GM23338 (cell line): ENCODE results near the gene DCUN1D4. TPM values are rescaled to one million over a fixed set of nuclear protein-coding genes. Genes with fewer than 3 reads are reported as not detected.

ENCODE experiments used
- ATAC-seq: fragments of 200-7000 bp; cut with Tn5 transposase; 3 replicates; pipeline ENCODE4 v1.9.1; 2020
- DNase-seq: peaks from one replicate; pipeline ENCODE4 v3.0.0-alpha.2; 2015; ENCODE audit warnings: low spot score
- H2AFZ ChIP-seq: fragments of 200-600 bp; sonication (generic); 2 replicates; pipeline ENCODE4 v1.8.0; 2016; ENCODE audit warnings: antibody characterized with exemption, mild to moderate bottlenecking, moderate library complexity
- H3F3A ChIP-seq: fragments of 200-600 bp; sonication (generic); replicated peaks from 2 replicates; pipeline ENCODE4 v1.8.0; 2017; ENCODE audit warnings: antibody characterized with exemption, mixed run types, low read depth
- H3K27ac ChIP-seq: fragments of 200-600 bp; sonication (generic); 2 replicates; pipeline ENCODE4 v1.6.1; 2016; ENCODE audit warnings: low read depth
- H3K27me3 ChIP-seq: fragments of 200-600 bp; sonication (generic); 2 replicates; pipeline ENCODE4 v1.8.0; 2016; ENCODE audit warnings: mild to moderate bottlenecking, mixed run types, moderate library complexity; ENCODE audit not compliant: insufficient read depth
- H3K36me3 ChIP-seq: fragments of 200-600 bp; sonication (generic); 2 replicates; pipeline ENCODE4 v1.8.0; 2016; ENCODE audit warnings: mild to moderate bottlenecking; ENCODE audit not compliant: insufficient read depth
- H3K4me1 ChIP-seq: fragments of 200-600 bp; sonication (generic); 2 replicates; pipeline ENCODE4 v1.8.0; 2016; ENCODE audit warnings: mild to moderate bottlenecking, moderate library complexity; ENCODE audit not compliant: insufficient read depth
- H3K4me2 ChIP-seq: fragments of 200-600 bp; sonication (generic); 2 replicates; pipeline ENCODE4 v1.7.1; 2017; ENCODE audit warnings: mixed run types
- H3K4me3 ChIP-seq: fragments of 200-600 bp; sonication (generic); 2 replicates; pipeline ENCODE4 v1.6.1; 2016; ENCODE audit warnings: mixed run types
- H3K79me2 ChIP-seq: fragments of 200-600 bp; sonication (generic); replicated peaks from 2 replicates; pipeline ENCODE4 v1.8.0; 2017; ENCODE audit warnings: mild to moderate bottlenecking; ENCODE audit not compliant: insufficient read depth
- H3K9me2 ChIP-seq: fragments of 200-600 bp; sonication (generic); 2 replicates; pipeline ENCODE4 v1.8.0; 2017; ENCODE audit not compliant: insufficient read depth
- H4K20me1 ChIP-seq: fragments of 200-600 bp; sonication (generic); replicated peaks from 2 replicates; pipeline ENCODE4 v1.8.0; 2017; ENCODE audit warnings: mild to moderate bottlenecking; ENCODE audit not compliant: insufficient read depth
- H3K27ac Mint-ChIP-seq: 2 replicates; pipeline ENCODE4 v1.8.0; 2020; ENCODE audit warnings: inconsistent platforms, mild to moderate bottlenecking, moderate library complexity, mixed read lengths
- H3K27me3 Mint-ChIP-seq: 3 replicates; pipeline ENCODE4 v1.8.0; 2022; ENCODE audit warnings: low read depth, mild to moderate bottlenecking, moderate library complexity, mixed read lengths, inconsistent platforms; ENCODE audit not compliant: insufficient read depth, poor library complexity
- H3K36me3 Mint-ChIP-seq: 3 replicates; pipeline ENCODE4 v1.8.0; 2021; ENCODE audit warnings: low read depth, mild to moderate bottlenecking, inconsistent platforms, moderate library complexity, mixed read lengths
- H3K4me1 Mint-ChIP-seq: 3 replicates; pipeline ENCODE4 v1.8.0; 2020; ENCODE audit warnings: mild to moderate bottlenecking, inconsistent platforms, mixed read lengths
- H3K4me3 Mint-ChIP-seq: 3 replicates; pipeline ENCODE4 v1.8.0; 2021; ENCODE audit warnings: moderate library complexity, mild to moderate bottlenecking, inconsistent platforms, mixed read lengths
- H3K9me3 Mint-ChIP-seq: 3 replicates; pipeline ENCODE4 v1.8.0; 2020; ENCODE audit warnings: moderate library complexity, mild to moderate bottlenecking, inconsistent platforms, mixed read lengths
- CREB1 ChIP-seq: fragments of 250-450 bp; sonication (Bioruptor Pico); IDR thresholded peaks from 2 replicates; pipeline ENCODE4 v1.5.0; 2020; ENCODE audit warnings: low read depth, mild to moderate bottlenecking, moderate library complexity
- EZH2 ChIP-seq: fragments of 200-600 bp; sonication (generic); IDR thresholded peaks from one replicate; pipeline ENCODE4 v1.8.0; 2017; ENCODE audit warnings: antibody characterized with exemption, mild to moderate bottlenecking, low read depth; ENCODE audit not compliant: unreplicated experiment
- EZH2phosphoT487 ChIP-seq: fragments of 200-600 bp; sonication (generic); IDR thresholded peaks from one replicate; pipeline ENCODE4 v1.8.1; 2018; ENCODE audit warnings: antibody characterized with exemption; ENCODE audit not compliant: unreplicated experiment
- JUNB ChIP-seq: IDR thresholded peaks from one replicate; pipeline ENCODE4 v1.6.1; 2016; ENCODE audit warnings: antibody characterized with exemption; ENCODE audit not compliant: unreplicated experiment
- NANOG ChIP-seq: IDR thresholded peaks from 2 replicates; pipeline ENCODE4 v1.6.1; 2016; ENCODE audit warnings: antibody characterized with exemption, borderline replicate concordance
- POLR2AphosphoS5 ChIP-seq: IDR thresholded peaks from 2 replicates; pipeline ENCODE4 v1.6.1; 2016; ENCODE audit warnings: antibody characterized with exemption, low read depth
- STAT1 ChIP-seq: IDR thresholded peaks from one replicate; pipeline ENCODE4 v1.6.1; 2016; ENCODE audit warnings: antibody characterized with exemption; ENCODE audit not compliant: unreplicated experiment
- ZNF114 ChIP-seq: fragments of 250-450 bp; sonication (Bioruptor Pico); IDR thresholded peaks from 2 replicates; pipeline ENCODE4 v1.5.0; 2020; ENCODE audit warnings: mild to moderate bottlenecking, moderate library complexity
- ZNF331 ChIP-seq: fragments of 250-450 bp; sonication (Bioruptor Pico); IDR thresholded peaks from 2 replicates; pipeline ENCODE4 v1.5.0; 2020; ENCODE audit warnings: low read depth, mild to moderate bottlenecking, moderate library complexity
- polyA plus RNA-seq: library from polyadenylated mRNA; unstranded; fragments of >200 nt; fragmentation: Nextera tagmentation; extraction: Ambion mirVana; gene quantifications from 2 replicates; pipeline ENCODE4 v1.2.1, GENCODE V29; 2016
- total RNA-seq: library from RNA; depleted of rRNA; stranded (reverse); fragments of >200 nt; shearing (Covaris generic); gene quantifications from 2 replicates; pipeline ENCODE4 v1.2.3, GENCODE V29; 2014
- TF ChIP-seq, protein P1 (sequence below), 2 experiments: fragments of 200-600 bp in 1 of 2; sonication (generic) in 1 of 2; conservative IDR thresholded peaks; 2 replicates each; pipeline versions ENCODE4 v1.5.1 to v1.6.1; 2016 to 2017; ENCODE audit warnings: antibody characterized with exemption in 2 of 2, low read depth in 2 of 2, mild to moderate bottlenecking in 2 of 2, moderate library complexity in 1 of 2
- TF ChIP-seq, protein P2 (sequence below): fragments of 250-450 bp; sonication (Bioruptor Pico); IDR thresholded peaks from 2 replicates; pipeline ENCODE4 v1.5.0; 2020; ENCODE audit warnings: mild to moderate bottlenecking, moderate library complexity
- TF ChIP-seq, protein P3 (sequence below): IDR thresholded peaks from 2 replicates; pipeline ENCODE4 v1.6.1; 2016; ENCODE audit warnings: antibody characterized with exemption
- TF ChIP-seq, protein P4 (sequence below): IDR thresholded peaks from one replicate; pipeline ENCODE4 v1.6.1; 2018; ENCODE audit warnings: antibody characterized with exemption; ENCODE audit not compliant: unreplicated experiment

The DCUN1D4 gene
- total and polyA plus RNA-seq, 2 experiments from 2014 or later = 26.1 to 54.8 TPM

GRCh38 chr4:51845711-51846110, 2.8 kb downstream of the DCUN1D4 start:
- peaks cover 66% of the 10 kb centered on the region for H3K79me2 ChIP-seq
- Mint-ChIP-seq H3K27ac (no peak overlapping the region), H3K9me3 (no peaks in the 10 kb centered on the region; the same call in 2 of the 3 replicates), H3K36me3 (no peaks in the 10 kb centered on the region; the same call in 2 of the 3 replicates), H3K27me3 (peaks cover 9% of the 10 kb centered on the region), H3K4me3 (no peak overlapping the region), H3K4me1 (peaks cover 50% of the 10 kb centered on the region)
- peak overlapping the region; percentile 79; the same call in 1 of the 2 replicates for H3K4me3 ChIP-seq
- no peak overlapping the region for H3K27ac ChIP-seq
- ATAC-seq (no peak), DNase-seq (no peak)
- H3K27me3 ChIP-seq = peaks cover 16% of the 10 kb centered on the region
- H2AFZ ChIP-seq = no peak overlapping the region
- peaks cover 18% of the 10 kb centered on the region for H4K20me1 ChIP-seq
- no peaks in the 10 kb centered on the region for H3F3A ChIP-seq
- peaks cover 27% of the 10 kb centered on the region for H3K4me1 ChIP-seq
- no peaks in the 10 kb centered on the region for H3K9me2 ChIP-seq
- H3K36me3 ChIP-seq = no peaks in the 10 kb centered on the region
- H3K4me2 ChIP-seq = peak overlapping the region; percentile 91; the same call in 1 of the 2 replicates
- TF ChIP-seq ZNF331 (no peak), JUNB (no peak), ZNF114 (CRISPR knock-in tag) (no peak), NANOG (no peak), EZH2phosphoT487 (no peak), STAT1 (no peak), POLR2AphosphoS5 (no peak), EZH2 (no peak), CREB1 (CRISPR knock-in tag) (no peak)
- TF ChIP-seq, protein P1, sequence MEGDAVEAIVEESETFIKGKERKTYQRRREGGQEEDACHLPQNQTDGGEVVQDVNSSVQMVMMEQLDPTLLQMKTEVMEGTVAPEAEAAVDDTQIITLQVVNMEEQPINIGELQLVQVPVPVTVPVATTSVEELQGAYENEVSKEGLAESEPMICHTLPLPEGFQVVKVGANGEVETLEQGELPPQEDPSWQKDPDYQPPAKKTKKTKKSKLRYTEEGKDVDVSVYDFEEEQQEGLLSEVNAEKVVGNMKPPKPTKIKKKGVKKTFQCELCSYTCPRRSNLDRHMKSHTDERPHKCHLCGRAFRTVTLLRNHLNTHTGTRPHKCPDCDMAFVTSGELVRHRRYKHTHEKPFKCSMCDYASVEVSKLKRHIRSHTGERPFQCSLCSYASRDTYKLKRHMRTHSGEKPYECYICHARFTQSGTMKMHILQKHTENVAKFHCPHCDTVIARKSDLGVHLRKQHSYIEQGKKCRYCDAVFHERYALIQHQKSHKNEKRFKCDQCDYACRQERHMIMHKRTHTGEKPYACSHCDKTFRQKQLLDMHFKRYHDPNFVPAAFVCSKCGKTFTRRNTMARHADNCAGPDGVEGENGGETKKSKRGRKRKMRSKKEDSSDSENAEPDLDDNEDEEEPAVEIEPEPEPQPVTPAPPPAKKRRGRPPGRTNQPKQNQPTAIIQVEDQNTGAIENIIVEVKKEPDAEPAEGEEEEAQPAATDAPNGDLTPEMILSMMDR (conservative IDR thresholded peaks at IDR 0.05; ENCODE audit: low read depth in 2 of 2) = no peak
- TF ChIP-seq, protein P2, sequence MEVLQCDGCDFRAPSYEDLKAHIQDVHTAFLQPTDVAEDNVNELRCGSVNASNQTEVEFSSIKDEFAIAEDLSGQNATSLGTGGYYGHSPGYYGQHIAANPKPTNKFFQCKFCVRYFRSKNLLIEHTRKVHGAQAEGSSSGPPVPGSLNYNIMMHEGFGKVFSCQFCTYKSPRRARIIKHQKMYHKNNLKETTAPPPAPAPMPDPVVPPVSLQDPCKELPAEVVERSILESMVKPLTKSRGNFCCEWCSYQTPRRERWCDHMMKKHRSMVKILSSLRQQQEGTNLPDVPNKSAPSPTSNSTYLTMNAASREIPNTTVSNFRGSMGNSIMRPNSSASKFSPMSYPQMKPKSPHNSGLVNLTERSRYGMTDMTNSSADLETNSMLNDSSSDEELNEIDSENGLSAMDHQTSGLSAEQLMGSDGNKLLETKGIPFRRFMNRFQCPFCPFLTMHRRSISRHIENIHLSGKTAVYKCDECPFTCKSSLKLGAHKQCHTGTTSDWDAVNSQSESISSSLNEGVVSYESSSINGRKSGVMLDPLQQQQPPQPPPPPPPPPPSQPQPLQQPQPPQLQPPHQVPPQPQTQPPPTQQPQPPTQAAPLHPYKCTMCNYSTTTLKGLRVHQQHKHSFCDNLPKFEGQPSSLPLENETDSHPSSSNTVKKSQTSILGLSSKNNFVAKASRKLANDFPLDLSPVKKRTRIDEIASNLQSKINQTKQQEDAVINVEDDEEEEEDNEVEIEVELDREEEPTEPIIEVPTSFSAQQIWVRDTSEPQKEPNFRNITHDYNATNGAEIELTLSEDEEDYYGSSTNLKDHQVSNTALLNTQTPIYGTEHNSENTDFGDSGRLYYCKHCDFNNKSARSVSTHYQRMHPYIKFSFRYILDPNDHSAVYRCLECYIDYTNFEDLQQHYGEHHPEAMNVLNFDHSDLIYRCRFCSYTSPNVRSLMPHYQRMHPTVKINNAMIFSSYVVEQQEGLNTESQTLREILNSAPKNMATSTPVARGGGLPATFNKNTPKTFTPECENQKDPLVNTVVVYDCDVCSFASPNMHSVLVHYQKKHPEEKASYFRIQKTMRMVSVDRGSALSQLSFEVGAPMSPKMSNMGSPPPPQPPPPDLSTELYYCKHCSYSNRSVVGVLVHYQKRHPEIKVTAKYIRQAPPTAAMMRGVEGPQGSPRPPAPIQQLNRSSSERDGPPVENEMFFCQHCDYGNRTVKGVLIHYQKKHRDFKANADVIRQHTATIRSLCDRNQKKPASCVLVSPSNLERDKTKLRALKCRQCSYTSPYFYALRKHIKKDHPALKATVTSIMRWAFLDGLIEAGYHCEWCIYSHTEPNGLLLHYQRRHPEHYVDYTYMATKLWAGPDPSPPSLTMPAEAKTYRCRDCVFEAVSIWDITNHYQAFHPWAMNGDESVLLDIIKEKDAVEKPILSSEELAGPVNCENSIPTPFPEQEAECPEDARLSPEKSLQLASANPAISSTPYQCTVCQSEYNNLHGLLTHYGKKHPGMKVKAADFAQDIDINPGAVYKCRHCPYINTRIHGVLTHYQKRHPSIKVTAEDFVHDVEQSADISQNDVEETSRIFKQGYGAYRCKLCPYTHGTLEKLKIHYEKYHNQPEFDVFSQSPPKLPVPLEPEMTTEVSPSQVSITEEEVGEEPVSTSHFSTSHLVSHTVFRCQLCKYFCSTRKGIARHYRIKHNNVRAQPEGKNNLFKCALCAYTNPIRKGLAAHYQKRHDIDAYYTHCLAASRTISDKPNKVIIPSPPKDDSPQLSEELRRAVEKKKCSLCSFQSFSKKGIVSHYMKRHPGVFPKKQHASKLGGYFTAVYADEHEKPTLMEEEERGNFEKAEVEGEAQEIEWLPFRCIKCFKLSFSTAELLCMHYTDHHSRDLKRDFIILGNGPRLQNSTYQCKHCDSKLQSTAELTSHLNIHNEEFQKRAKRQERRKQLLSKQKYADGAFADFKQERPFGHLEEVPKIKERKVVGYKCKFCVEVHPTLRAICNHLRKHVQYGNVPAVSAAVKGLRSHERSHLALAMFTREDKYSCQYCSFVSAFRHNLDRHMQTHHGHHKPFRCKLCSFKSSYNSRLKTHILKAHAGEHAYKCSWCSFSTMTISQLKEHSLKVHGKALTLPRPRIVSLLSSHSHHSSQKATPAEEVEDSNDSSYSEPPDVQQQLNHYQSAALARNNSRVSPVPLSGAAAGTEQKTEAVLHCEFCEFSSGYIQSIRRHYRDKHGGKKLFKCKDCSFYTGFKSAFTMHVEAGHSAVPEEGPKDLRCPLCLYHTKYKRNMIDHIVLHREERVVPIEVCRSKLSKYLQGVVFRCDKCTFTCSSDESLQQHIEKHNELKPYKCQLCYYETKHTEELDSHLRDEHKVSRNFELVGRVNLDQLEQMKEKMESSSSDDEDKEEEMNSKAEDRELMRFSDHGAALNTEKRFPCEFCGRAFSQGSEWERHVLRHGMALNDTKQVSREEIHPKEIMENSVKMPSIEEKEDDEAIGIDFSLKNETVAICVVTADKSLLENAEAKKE (CRISPR knock-in tag) = no peak
- TF ChIP-seq, protein P3, sequence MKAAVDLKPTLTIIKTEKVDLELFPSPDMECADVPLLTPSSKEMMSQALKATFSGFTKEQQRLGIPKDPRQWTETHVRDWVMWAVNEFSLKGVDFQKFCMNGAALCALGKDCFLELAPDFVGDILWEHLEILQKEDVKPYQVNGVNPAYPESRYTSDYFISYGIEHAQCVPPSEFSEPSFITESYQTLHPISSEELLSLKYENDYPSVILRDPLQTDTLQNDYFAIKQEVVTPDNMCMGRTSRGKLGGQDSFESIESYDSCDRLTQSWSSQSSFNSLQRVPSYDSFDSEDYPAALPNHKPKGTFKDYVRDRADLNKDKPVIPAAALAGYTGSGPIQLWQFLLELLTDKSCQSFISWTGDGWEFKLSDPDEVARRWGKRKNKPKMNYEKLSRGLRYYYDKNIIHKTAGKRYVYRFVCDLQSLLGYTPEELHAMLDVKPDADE = no peak
- TF ChIP-seq, protein P4, sequence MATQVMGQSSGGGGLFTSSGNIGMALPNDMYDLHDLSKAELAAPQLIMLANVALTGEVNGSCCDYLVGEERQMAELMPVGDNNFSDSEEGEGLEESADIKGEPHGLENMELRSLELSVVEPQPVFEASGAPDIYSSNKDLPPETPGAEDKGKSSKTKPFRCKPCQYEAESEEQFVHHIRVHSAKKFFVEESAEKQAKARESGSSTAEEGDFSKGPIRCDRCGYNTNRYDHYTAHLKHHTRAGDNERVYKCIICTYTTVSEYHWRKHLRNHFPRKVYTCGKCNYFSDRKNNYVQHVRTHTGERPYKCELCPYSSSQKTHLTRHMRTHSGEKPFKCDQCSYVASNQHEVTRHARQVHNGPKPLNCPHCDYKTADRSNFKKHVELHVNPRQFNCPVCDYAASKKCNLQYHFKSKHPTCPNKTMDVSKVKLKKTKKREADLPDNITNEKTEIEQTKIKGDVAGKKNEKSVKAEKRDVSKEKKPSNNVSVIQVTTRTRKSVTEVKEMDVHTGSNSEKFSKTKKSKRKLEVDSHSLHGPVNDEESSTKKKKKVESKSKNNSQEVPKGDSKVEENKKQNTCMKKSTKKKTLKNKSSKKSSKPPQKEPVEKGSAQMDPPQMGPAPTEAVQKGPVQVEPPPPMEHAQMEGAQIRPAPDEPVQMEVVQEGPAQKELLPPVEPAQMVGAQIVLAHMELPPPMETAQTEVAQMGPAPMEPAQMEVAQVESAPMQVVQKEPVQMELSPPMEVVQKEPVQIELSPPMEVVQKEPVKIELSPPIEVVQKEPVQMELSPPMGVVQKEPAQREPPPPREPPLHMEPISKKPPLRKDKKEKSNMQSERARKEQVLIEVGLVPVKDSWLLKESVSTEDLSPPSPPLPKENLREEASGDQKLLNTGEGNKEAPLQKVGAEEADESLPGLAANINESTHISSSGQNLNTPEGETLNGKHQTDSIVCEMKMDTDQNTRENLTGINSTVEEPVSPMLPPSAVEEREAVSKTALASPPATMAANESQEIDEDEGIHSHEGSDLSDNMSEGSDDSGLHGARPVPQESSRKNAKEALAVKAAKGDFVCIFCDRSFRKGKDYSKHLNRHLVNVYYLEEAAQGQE = no peak
